SK-N-SH (cell line): Measurements from ENCODE around the gene THSD4. TPM values are rescaled to one million over a fixed set of nuclear protein-coding genes. Genes with fewer than 3 reads are reported as not detected.

Source experiments
- CTCF ChIA-PET: fragments of 300-600, 350-600 bp; formaldehyde crosslinking; extraction: SDS; loops from one replicate; lab custom pipeline; 2021; lab: Yijun Ruan, JAX
- POLR2A ChIA-PET: fragments of 350-600 bp; sonication (Branson Sonifier 250); formaldehyde crosslinking; extraction: SDS; loops from one replicate; lab custom pipeline; 2020; ENCODE audit warnings: antibody characterized with exemption, inconsistent platforms; lab: Yijun Ruan, JAX
- DNase-seq: peaks from one replicate; pipeline ENCODE4 v3.0.0; 2012
- H2AFZ ChIP-seq: fragments of 200-600 bp; sonication (generic); 2 replicates; pipeline ENCODE4 v1.8.1; 2016; ENCODE audit warnings: antibody characterized with exemption, mild to moderate bottlenecking, low read depth
- H3F3A ChIP-seq: fragments of 200-600 bp; sonication (generic); replicated peaks from 2 replicates; pipeline ENCODE3; 2016; ENCODE audit warnings: antibody characterized with exemption, mild to moderate bottlenecking; ENCODE audit not compliant: insufficient read depth
- H3K27ac ChIP-seq, 2 experiments: fragments of 200-500 bp in 1 of 2; fragments of 200-600 bp in 1 of 2; sonication (Bioruptor generic) in 1 of 2; sonication (generic), shearing (Covaris generic) in 1 of 2; 2 replicates each; pipeline versions ENCODE4 v1.5.1 to v1.6.1; 2014 to 2016; ENCODE audit warnings: low read depth in 2 of 2, inconsistent platforms in 1 of 2, low read length in 1 of 2, mild to moderate bottlenecking in 1 of 2, mixed read lengths in 1 of 2
- H3K27me3 ChIP-seq: fragments of 200-600 bp; sonication (generic), shearing (Covaris generic); 2 replicates; pipeline ENCODE4 v1.6.1; 2016; ENCODE audit warnings: mixed run types; ENCODE audit not compliant: insufficient read depth
- H3K36me3 ChIP-seq, 2 experiments: fragments of 200-500 bp in 1 of 2; fragments of 200-600 bp in 1 of 2; sonication (Bioruptor generic) in 1 of 2; sonication (generic) in 1 of 2; replicated peaks in 1 of 2; 2 replicates each; pipeline versions ENCODE3 to v1.5.1; 2014 to 2016; ENCODE audit warnings: low read length in 1 of 2, mild to moderate bottlenecking in 1 of 2; ENCODE audit not compliant: insufficient read depth in 2 of 2, control insufficient read depth in 1 of 2
- H3K4me1 ChIP-seq, 2 experiments: fragments of 200-500 bp in 1 of 2; fragments of 200-600 bp in 1 of 2; sonication (Bioruptor generic) in 1 of 2; sonication (generic), shearing (Covaris generic) in 1 of 2; 2 replicates each; pipeline versions ENCODE4 v1.5.1 to v1.6.1; 2014 to 2016; ENCODE audit warnings: low read depth in 1 of 2, low read length in 1 of 2, mixed run types in 1 of 2; ENCODE audit not compliant: insufficient read depth in 2 of 2, control insufficient read depth in 1 of 2
- H3K4me2 ChIP-seq: fragments of 200-600 bp; sonication (generic), shearing (Covaris generic); 2 replicates; pipeline ENCODE4 v1.6.1; 2017; ENCODE audit warnings: mixed run types
- H3K4me3 ChIP-seq, 2 experiments: fragments of 200-500 bp in 1 of 2; fragments of 200-600 bp in 1 of 2; sonication (Bioruptor generic) in 1 of 2; sonication (generic), shearing (Covaris generic) in 1 of 2; 2 replicates each; pipeline versions ENCODE4 v1.5.1 to v1.8.1; 2014 to 2016; ENCODE audit warnings: low read depth in 2 of 2, inconsistent platforms in 1 of 2, low read length in 1 of 2, mild to moderate bottlenecking in 1 of 2, mixed read lengths in 1 of 2, moderate library complexity in 1 of 2
- H3K79me2 ChIP-seq: fragments of 200-600 bp; sonication (generic); 2 replicates; pipeline ENCODE4 v1.8.1; 2017; ENCODE audit warnings: mild to moderate bottlenecking; ENCODE audit not compliant: insufficient read depth
- H3K9ac ChIP-seq: fragments of 200-600 bp; sonication (generic); 2 replicates; pipeline ENCODE4 v1.6.1; 2017; ENCODE audit warnings: mixed run types
- H3K9me2 ChIP-seq: fragments of 200-600 bp; sonication (generic); 2 replicates; pipeline ENCODE4 v1.6.1; 2017; ENCODE audit warnings: mixed run types
- H3K9me3 ChIP-seq: fragments of 200-600 bp; sonication (generic); 2 replicates; pipeline ENCODE4 v1.6.1; 2017; ENCODE audit warnings: mixed run types, mild to moderate bottlenecking, moderate library complexity
- H4K20me1 ChIP-seq: fragments of 200-600 bp; sonication (generic); 2 replicates; pipeline ENCODE4 v1.6.1; 2017; ENCODE audit warnings: mild to moderate bottlenecking, mixed run types; ENCODE audit not compliant: insufficient read depth
- CHD2 ChIP-seq: fragments of 150-350 bp; IDR thresholded peaks from 2 replicates; pipeline ENCODE4 v1.6.1; 2018; ENCODE audit warnings: low read length; ENCODE audit not compliant: partially characterized antibody
- CTCF ChIP-seq: fragments of 200-600 bp; sonication (generic); IDR thresholded peaks from 2 replicates; pipeline ENCODE4 v1.6.1; 2017; ENCODE audit warnings: antibody characterized with exemption, mild to moderate bottlenecking, moderate library complexity
- EP300 ChIP-seq, 2 experiments: IDR thresholded peaks; 2 replicates each; pipeline versions ENCODE4 v1.4.0 to v1.6.1; 2012; ENCODE audit warnings: borderline replicate concordance in 1 of 2, low read depth in 1 of 2, low read length in 1 of 2
- IRF3 ChIP-seq: fragments of 150-350 bp; IDR thresholded peaks from 2 replicates; pipeline ENCODE4 v1.6.1; 2016; ENCODE audit warnings: mild to moderate bottlenecking, low read depth, low read length
- JUND ChIP-seq: IDR thresholded peaks from 2 replicates; pipeline ENCODE4 v1.4.0; 2012
- MAX ChIP-seq: IDR thresholded peaks from 2 replicates; pipeline ENCODE4 v1.4.0; 2012; ENCODE audit warnings: low read depth
- MEF2A ChIP-seq: IDR thresholded peaks from 2 replicates; pipeline ENCODE4 v1.4.0; 2012; ENCODE audit warnings: low read depth, borderline replicate concordance
- NFIC ChIP-seq: IDR thresholded peaks from 2 replicates; pipeline ENCODE4 v1.4.0; 2012; ENCODE audit warnings: borderline replicate concordance
- NRF1 ChIP-seq: IDR thresholded peaks from 2 replicates; pipeline ENCODE4 v1.6.1; 2012; ENCODE audit warnings: low read depth, mild to moderate bottlenecking, low read length
- PBX3 ChIP-seq: IDR thresholded peaks from 2 replicates; pipeline ENCODE4; 2012
- POLR2AphosphoS5 ChIP-seq: IDR thresholded peaks from 2 replicates; pipeline ENCODE4 v1.6.1; 2012; ENCODE audit warnings: low read depth, low read length
- RAD21 ChIP-seq: IDR thresholded peaks from 2 replicates; pipeline ENCODE4 v1.6.1; 2012; ENCODE audit warnings: mild to moderate bottlenecking, low read length
- REST ChIP-seq: IDR thresholded peaks from 2 replicates; pipeline ENCODE4 v1.6.1; 2012; ENCODE audit warnings: mild to moderate bottlenecking, low read depth, low read length, moderate library complexity
- RFX5 ChIP-seq: IDR thresholded peaks from 2 replicates; pipeline ENCODE4 v1.6.1; 2012; ENCODE audit warnings: mild to moderate bottlenecking, improper control_type of control experiment, low read length
- SIN3A ChIP-seq: IDR thresholded peaks from 2 replicates; pipeline ENCODE4 v1.6.1; 2012; ENCODE audit warnings: low read depth, mild to moderate bottlenecking, low read length, moderate library complexity, borderline replicate concordance
- USF2 ChIP-seq: fragments of 150-350 bp; IDR thresholded peaks from 2 replicates; pipeline ENCODE4 v1.6.1; 2017; ENCODE audit warnings: antibody characterized with exemption, low read length, low read depth, borderline replicate concordance
- YY1 ChIP-seq: IDR thresholded peaks from 2 replicates; pipeline ENCODE4 v1.4.0; 2012; ENCODE audit warnings: low read depth, mild to moderate bottlenecking
- WGBS: methylation state at CpG from one replicate; pipeline ENCODE4 v1.1.6; 2017; ENCODE audit warnings: low lambda C conversion rate; 5-methylcytosine and 5-hydroxymethylcytosine counted together
- polyA plus RNA-seq, 3 experiments: library from polyadenylated mRNA; depleted of rRNA; stranded (reverse); fragments of >200 nt; gene quantifications; 2 replicates each; pipeline ENCODE4 v1.2.3, GENCODE V29; 2012

The THSD4 gene
- polyA plus RNA-seq, 1 of the 3 experiments (the other 2 are of a cell fraction) = 79.1 TPM

- peaks cover 0 to 10% of the 10 kb centered on the region in 2 experiments; a peak in 1 of 4 replicates for H3K4me1 ChIP-seq
- no peak overlapping the region for H2AFZ ChIP-seq
- ChIA-PET CTCF (no interaction called here), POLR2A (no interaction called here)
- H3K9ac ChIP-seq = no peak overlapping the region
- no peaks in the 10 kb centered on the region for H3K27me3 ChIP-seq
- H3K9me2 ChIP-seq = no peaks in the 10 kb centered on the region
- 88% methylated on average over 13 of the region's 13 CpGs for WGBS
- H3K4me3 ChIP-seq = no peak overlapping the region
- peaks cover 0 to 6% of the 10 kb centered on the region in 2 experiments for H3K36me3 ChIP-seq
- H3K9me3 ChIP-seq = no peaks in the 10 kb centered on the region
- H3K27ac ChIP-seq = no peak overlapping the region
- TF ChIP-seq EP300 (IDR thresholded peaks at IDR 0.05; ENCODE audit: borderline replicate concordance in 1 of 2, low read depth in 1 of 2, low read length in 1 of 2) (no peak), IRF3 (no peak), RFX5 (no peak), NRF1 (no peak), USF2 (no peak), REST (no peak), NFIC (no peak), SIN3A (no peak), JUND (no peak), RAD21 (no peak), CHD2 (no peak), MAX (no peak), POLR2AphosphoS5 (no peak), PBX3 (no peak), CTCF (no peak), YY1 (no peak), MEF2A (no peak)
- TF ChIP-seq, all 33 proteins: peak for 0
- H3F3A ChIP-seq = no peaks in the 10 kb centered on the region
- no peak overlapping the region for H3K4me2 ChIP-seq
- H4K20me1 ChIP-seq = no peaks in the 10 kb centered on the region
- peaks cover 4% of the 10 kb centered on the region; the same call in 1 of the 2 replicates for H3K79me2 ChIP-seq
- no peak for DNase-seq
These were observed 88.6 kb downstream of the THSD4 start for GRCh38 chr15:71203586-71204474.
